Mammary epithelial cell (primary cell): ENCODE measurements around the gene ODC1.
A peak's percentile ranks its signal among the peaks of the same experiment; 100 is the strongest.

Experiments used
- CTCF ChIP-seq, 2 donors: IDR thresholded peaks in 1 of 2; conservative IDR thresholded peaks in 1 of 2; 2 replicates each; pipeline ENCODE4 v1.5.1; 2011 to 2012; ENCODE audit warnings: inconsistent platforms in 2 of 2, low read length in 2 of 2, mild to moderate bottlenecking in 2 of 2, control low read depth in 1 of 2, low read depth in 1 of 2; ENCODE audit not compliant: insufficient read depth in 1 of 2; ENCODE audit errors: extremely low read depth in 1 of 2
- EZH2 ChIP-seq: IDR thresholded peaks from 2 replicates; pipeline ENCODE4 v1.6.1; 2012; ENCODE audit warnings: low read length, inconsistent platforms, borderline replicate concordance

GRCh38 chr2:10434886-10435819 is 13.0 kb downstream of the ODC1 start:
- TF ChIP-seq CTCF (conservative IDR thresholded peaks at IDR 0.05 in 1 of 2, IDR thresholded peaks at IDR 0.05 in 1 of 2; ENCODE audit: extremely low read depth in 1 of 2, insufficient read depth in 1 of 2, low read depth in 1 of 2, low read length in 2 of 2) (peak; percentile 89 to 96), EZH2 (no peak)
